NCI-H146 treated with DMSO at 0.1 percent for 48 hours (cell line): Measurements from ENCODE around the gene HLA-G.
"Not testable (repeated sequence)": the region's sequence is repeated elsewhere in the genome, so short reads cannot be mapped to it uniquely, and the experiment has no call there.

Experiments used
- DNase-seq: peaks from one replicate; lab custom pipeline; 2025; ENCODE audit not compliant: unreplicated experiment; lab: John Stamatoyannopoulos, UW

Gene HLA-G

GRCh38 chr6:29827579-29828470 lies at the start of gene HLA-G:
TSS of gene HLA-G (plus strand) at chr6:29827825. CDS start at chr6:29827845, 20 bp downstream.
- DNase-seq = no peak

GRCh38 chr6:29780019-29780698 lies 47.5 kb upstream of the HLA-G start:
- not testable (repeated sequence) for DNase-seq

GRCh38 chr6:29789176-29789575 lies 38.4 kb upstream of the HLA-G start:
- DNase-seq = no peak

- DNase-seq = no peak
These were observed 37.0 kb upstream of the HLA-G start for GRCh38 chr6:29790626-29791025.

- DNase-seq = no peak
These were observed 36.5 kb upstream of the HLA-G start for GRCh38 chr6:29791162-29791561.

GRCh38 chr6:29791786-29792122 lies 35.9 kb upstream of the HLA-G start:
- no peak for DNase-seq

GRCh38 chr6:29792123-29793035 lies 35.2 kb upstream of the HLA-G start:
- no peak for DNase-seq

- no peak for DNase-seq
These were observed 34.6 kb upstream of the HLA-G start for GRCh38 chr6:29793036-29793356.

- DNase-seq = no peak
These were observed 33.8 kb upstream of the HLA-G start for GRCh38 chr6:29793796-29794195.

- DNase-seq = no peak
These were observed 31.6 kb upstream of the HLA-G start for GRCh38 chr6:29796026-29796425.

GRCh38 chr6:29797135-29797534 lies 30.5 kb upstream of the HLA-G start:
- DNase-seq = no peak

GRCh38 chr6:29797966-29798365 lies 29.7 kb upstream of the HLA-G start:
- no peak for DNase-seq

- no peak for DNase-seq
These were observed 27.4 kb upstream of the HLA-G start for GRCh38 chr6:29800254-29800653.

- no peak for DNase-seq
These were observed 21.2 kb upstream of the HLA-G start for GRCh38 chr6:29806387-29806786.

- no peak for DNase-seq
These were observed 18.4 kb upstream of the HLA-G start for GRCh38 chr6:29809249-29809648.

- no peak for DNase-seq
These were observed 17.3 kb upstream of the HLA-G start for GRCh38 chr6:29810371-29810770.

GRCh38 chr6:29811377-29811776 lies 16.2 kb upstream of the HLA-G start:
- no peak for DNase-seq

GRCh38 chr6:29813066-29813465 lies 14.6 kb upstream of the HLA-G start:
- no peak for DNase-seq

- no peak for DNase-seq
These were observed 13.8 kb upstream of the HLA-G start for GRCh38 chr6:29813809-29814208.

- no peak for DNase-seq
These were observed 13.1 kb upstream of the HLA-G start for GRCh38 chr6:29814379-29815117.
